Erythroblast (primary cell): Measurements from ENCODE around the gene AMMECR1.

Source experiments
- GATA1 ChIP-seq: IDR thresholded peaks from 2 replicates; pipeline ENCODE4 v1.6.1; 2011; ENCODE audit warnings: low read depth, mild to moderate bottlenecking, control low read depth, low read length, moderate library complexity
- POLR2A ChIP-seq: IDR thresholded peaks from 2 replicates; pipeline ENCODE4 v1.6.1; 2011; ENCODE audit warnings: mild to moderate bottlenecking, low read length

GRCh38 chrX:110180176-110180927 is 137.5 kb downstream of the AMMECR1 start:
- TF ChIP-seq POLR2A (no peak), GATA1 (no peak)
